HG03460 (cell line): ENCODE measurements around the gene SAMD13.

ENCODE experiments used
- ATAC-seq: cut with Tn5 transposase; IDR thresholded peaks from one replicate; pipeline ENCODE4 v1.9.1; 2021; ENCODE audit not compliant: unreplicated experiment

SAMD13 gene

DNA sequence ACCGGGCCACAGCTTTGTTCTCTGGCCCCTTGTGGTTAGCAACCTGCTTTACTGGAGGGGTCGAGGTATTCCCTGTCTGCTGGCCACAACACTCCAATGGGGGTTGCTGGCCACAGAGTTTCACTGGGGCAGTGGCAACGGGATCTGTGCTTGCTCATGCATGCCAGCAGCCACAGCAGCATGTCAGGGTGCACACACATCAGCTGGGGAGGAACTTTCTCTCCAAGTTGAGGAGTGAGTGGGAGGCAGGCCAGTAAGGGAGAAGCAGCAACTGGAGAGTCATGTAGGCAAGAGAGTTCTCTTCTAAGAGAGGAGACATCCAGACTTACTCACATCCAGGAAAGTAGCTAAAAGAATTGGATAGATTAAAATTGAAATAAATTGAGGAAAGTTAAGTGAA, 38.0 kb downstream of the SAMD13 start:
- no peak for ATAC-seq

DNA sequence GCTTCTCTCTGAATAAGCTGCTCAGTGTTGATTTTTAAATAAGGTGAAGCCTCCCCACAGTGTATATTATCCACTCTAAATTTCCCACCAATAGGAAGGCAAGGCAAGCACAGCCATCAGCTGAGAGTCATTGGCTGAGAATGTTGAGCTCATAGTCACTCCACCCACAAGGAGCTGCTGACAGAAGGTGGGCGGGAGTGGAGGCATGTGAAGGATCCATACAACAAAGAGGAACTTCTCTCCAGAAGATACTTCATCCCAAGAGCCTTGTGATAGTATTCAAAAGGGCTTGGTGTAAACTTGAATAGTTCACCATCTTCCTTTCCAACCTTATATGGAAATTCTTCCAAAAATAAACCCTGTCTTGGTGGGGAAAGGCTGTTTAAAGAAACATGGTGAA, 42.8 kb downstream of the SAMD13 start:
- no peak for ATAC-seq

DNA sequence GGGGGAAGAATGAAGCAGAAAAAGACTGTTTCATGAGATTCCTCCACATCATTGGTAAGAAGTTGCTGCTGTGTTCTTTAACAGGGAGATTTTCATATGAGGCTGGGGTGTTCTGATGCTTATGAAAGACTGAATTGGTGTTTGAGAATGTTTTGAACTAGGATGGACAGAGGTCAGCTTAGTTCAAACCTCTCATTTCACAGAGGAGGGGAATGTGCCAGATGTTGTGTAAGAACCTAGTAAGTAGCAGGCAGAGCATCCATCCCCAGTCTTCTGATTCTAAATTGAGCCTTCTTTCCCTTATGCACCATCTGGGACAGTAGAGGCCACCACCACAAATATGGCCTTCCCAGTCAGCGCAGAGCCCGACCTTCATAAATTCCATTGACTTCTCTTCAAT, 43.7 kb downstream of the SAMD13 start:
- ATAC-seq, result no peak

- no peak for ATAC-seq
These were observed 45.9 kb downstream of the SAMD13 start for GRCh38 chr1:84347271-84347931.

DNA sequence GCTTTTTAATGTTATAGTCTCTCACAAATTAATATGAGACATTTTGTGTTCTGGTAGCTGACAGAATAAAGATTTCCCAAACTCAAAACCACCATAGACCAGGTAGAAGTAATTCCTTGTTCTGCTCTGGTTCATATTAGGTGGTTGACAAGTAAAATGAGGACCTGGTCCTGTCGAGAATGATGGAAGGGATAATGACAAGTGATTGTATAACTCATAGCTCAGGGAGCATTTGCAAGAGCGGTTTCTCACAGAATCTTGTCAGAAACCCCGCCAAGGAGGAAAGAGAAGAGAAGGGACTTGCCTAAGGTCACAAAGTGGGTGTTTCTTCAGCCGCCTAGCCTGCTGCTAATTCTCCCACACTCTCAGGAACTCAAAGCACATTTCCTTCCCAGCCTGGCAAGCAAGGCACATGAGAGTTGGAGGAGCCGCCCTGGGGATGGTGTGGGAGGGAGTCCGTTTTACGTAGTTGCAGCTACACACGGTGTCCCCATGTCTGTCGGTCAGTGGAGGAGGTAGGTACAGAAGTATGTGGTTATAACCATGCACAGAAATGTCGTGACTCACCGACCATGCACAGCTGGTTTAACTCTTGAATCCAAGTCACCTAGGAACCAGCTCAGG, 46.5 kb downstream of the SAMD13 start:
- ATAC-seq, result no peak

GRCh38 chr1:84348759-84349158, 47.3 kb downstream of the SAMD13 start:
- ATAC-seq, result no peak

GRCh38 chr1:84350104-84350503, 48.6 kb downstream of the SAMD13 start:
- ATAC-seq, result no peak

GRCh38 chr1:84350550-84350949, 49.0 kb downstream of the SAMD13 start:
- ATAC-seq, result no peak

- ATAC-seq, result no peak
These were observed 51.0 kb downstream of the SAMD13 start for GRCh38 chr1:84352298-84353106.

GRCh38 chr1:84353695-84354094, 52.2 kb downstream of the SAMD13 start:
- no peak for ATAC-seq

DNA sequence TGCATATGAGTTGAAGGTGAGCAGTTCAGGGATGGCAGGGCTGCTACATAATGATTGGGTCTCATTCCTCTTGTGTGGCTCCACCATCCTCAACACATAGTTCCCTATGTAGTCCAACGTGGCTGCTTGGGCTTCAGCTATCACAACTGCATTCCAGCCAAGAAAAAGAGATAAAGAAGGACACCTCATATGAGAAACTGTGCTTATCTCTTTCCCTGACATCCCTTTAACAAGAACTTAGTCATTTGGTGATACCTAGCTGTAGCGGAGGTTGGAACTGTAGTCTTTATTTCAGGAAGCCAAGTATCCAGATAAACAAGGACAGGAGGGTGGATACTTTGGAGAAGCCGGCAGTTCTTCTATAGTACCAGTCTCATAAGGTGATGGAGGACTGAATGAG, 54.0 kb downstream of the SAMD13 start:
- ATAC-seq, result no peak

GRCh38 chr1:84356881-84357280, 55.4 kb downstream of the SAMD13 start:
- ATAC-seq, result no peak

GRCh38 chr1:84358695-84359094, 57.2 kb downstream of the SAMD13 start:
- ATAC-seq, result no peak

- ATAC-seq, result no peak
These were observed 58.8 kb downstream of the SAMD13 start for GRCh38 chr1:84360316-84360715.

DNA sequence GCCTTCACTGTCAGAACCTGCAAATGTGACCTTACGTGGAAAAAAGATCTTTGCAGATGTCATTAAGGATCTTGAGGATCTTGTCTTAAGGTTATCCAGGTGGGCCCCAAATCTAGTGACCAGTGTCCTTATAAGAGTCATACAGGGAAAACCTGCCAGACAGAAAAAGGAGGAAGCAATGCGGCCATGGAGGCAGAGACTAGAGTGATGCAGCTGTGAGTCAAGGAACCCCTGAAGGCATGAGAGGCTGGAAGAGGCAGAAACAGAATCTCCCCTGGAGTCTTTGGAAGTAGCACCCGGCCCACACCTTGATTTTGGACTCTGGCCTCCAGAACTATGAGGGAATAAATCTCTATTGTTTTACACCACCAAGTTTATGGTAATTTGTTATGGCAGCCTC, 60.3 kb downstream of the SAMD13 start:
- ATAC-seq, result no peak

DNA sequence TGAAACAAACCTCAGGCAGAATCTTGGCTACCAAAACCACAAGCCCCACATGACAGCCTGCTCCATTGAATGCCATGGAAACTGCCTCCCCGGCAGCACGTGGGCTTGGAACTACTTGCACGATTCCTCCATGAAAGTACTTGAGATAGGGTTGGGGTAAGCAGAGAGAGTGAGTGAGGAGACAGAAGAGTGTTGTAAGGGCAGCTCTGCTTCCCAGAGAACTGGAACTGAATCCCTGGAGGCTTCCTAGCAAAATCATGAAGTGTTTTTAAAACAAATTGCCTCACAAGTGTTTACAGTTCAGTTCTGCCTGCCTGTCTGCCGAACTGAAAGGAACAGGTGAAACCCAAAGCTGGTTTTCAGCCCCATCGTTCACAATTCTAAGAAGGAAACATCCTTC, 61.5 kb downstream of the SAMD13 start:
- no peak for ATAC-seq

DNA sequence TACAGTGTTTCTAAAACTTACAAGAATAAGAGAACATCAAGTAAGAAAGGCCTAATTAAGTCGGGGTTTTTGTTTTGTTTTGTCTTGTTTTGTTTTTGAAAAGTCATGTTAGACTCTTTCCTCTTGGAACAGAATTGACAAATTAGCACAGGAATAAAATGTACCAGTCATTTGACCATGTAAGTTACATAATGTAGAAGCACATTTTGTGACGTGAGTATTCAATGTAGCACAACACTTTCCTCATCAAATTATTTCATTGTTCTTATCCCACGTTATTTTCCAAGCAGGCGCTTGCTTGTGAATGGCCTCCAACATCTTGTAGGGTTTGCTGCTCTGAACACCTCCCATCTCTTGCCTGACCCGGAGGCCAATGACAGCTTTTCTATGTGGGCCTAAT, 62.1 kb downstream of the SAMD13 start:
- no peak for ATAC-seq

DNA sequence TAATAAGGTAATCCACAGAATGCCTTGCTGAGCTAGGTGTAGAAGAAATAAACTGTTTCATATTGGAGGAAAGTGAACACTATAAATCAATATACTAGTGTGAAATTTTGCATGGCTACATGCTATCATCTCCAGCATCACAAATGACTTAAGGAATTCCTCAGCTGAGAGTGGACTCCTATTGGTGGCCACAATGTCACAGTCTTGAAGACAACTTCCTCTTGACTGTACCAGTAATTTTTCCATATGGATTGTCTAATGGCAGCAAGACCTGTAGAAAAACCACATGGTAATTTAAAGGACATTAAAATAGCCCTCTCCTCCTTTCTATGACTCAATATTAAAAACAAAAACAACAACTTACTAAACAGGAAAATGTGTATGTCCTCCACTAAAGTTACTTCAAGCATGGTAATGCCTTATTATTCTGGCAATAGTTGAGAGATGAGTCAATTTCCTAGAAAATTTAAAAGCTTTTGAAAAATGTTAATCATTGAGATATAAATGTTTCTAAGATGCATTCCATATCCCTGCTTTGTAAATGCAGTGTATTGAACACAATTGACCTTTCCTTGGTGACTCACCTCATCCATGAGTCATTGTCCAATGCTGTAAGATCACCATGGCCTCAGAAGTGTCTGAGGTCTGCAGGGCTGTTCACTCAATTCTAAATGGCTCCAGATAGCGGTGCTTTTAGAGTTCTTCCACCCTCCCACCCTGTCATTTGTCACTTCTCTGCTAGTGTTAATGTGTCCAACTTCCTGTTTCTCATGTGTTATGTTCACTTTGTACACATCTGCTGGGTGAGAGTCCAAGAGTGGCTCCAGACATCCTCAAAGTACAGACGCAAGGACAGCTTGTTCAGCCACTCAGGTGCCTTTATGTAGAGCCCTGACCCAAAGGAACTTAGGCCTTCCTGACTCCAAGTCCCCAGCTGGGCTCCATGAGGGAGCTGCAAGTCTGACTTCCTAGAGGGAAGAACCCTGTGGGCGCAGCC, 64.0 kb downstream of the SAMD13 start:
- no peak for ATAC-seq

GRCh38 chr1:84366786-84367185, 65.3 kb downstream of the SAMD13 start:
- ATAC-seq, result no peak

- no peak for ATAC-seq
These were observed 65.7 kb downstream of the SAMD13 start for GRCh38 chr1:84367219-84367618.

DNA sequence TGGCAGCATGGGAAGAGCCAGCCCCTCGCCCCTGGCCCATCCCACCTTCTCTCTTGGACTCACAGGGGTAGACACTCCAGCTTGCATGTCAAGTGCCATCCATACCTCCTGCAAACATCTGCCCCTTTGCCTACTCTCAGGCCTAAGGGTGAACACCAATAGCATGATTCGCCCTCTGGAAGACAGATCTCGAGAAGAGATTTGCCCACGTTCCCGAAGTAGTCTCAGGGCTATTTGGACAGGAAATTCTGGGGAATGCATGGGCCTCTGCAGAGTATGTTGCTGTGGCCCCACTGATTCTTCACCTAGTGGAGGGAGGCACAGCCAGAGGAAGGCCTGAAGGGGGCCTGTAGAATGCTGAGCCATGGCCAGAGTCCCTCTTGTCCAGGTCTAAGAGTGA, 66.9 kb downstream of the SAMD13 start:
- ATAC-seq, result no peak
